Sigmoid colon (tissue), 4 donors: ENCODE results near the gene AEBP1.

Experiments used
- EP300 ChIP-seq, 4 donors: sonication (generic); formaldehyde crosslinking; IDR thresholded peaks; one replicate each; pipeline ENCODE4 v1.6.1; 2017; ENCODE audit warnings: antibody characterized with exemption in 4 of 4
- POLR2AphosphoS5 ChIP-seq, 4 donors: sonication (generic); formaldehyde crosslinking; IDR thresholded peaks; one replicate each; pipeline ENCODE4 v1.6.1; 2017; ENCODE audit warnings: antibody characterized with exemption in 4 of 4
- TF ChIP-seq, protein P1 (sequence below), 4 experiments: fragments of 450-650 bp in 3 of 4; fragments of 200-600 bp in 1 of 4; IDR thresholded peaks; one replicate each; pipeline ENCODE4 v1.5.1; 2016 to 2019; ENCODE audit warnings: antibody characterized with exemption in 4 of 4, mild to moderate bottlenecking in 3 of 4, moderate library complexity in 2 of 4

DNA sequence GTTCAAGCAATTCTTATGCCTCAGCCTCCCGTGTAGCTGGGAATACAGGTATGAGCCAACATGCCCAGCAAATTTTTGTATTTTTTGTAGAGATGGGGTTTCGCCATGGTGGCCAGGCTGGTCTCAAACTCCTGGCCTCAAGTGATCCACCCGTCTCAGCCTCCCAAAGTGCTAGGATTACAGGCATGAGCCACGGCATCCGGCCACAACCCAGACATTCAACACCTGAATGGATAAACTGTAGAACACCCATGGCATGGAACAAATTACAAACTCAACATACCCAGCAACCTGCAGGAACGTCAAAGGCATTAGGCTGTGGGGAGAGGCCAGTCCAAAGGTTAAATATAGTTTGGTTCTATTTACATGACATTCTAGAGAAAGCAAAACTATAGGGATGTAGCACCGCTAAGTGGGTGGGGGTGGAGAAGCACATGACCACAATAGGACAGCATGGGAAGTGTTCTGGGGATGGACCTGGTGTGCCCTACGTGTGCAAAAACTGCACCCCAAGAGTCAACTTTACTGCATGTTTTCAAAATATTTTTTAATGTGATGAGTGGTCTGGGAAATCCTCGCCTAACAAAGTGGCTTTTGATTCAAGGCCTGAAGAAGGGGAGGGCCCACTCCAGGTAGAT lies 32.3 kb upstream of the AEBP1 start:
- TF ChIP-seq, protein P1, sequence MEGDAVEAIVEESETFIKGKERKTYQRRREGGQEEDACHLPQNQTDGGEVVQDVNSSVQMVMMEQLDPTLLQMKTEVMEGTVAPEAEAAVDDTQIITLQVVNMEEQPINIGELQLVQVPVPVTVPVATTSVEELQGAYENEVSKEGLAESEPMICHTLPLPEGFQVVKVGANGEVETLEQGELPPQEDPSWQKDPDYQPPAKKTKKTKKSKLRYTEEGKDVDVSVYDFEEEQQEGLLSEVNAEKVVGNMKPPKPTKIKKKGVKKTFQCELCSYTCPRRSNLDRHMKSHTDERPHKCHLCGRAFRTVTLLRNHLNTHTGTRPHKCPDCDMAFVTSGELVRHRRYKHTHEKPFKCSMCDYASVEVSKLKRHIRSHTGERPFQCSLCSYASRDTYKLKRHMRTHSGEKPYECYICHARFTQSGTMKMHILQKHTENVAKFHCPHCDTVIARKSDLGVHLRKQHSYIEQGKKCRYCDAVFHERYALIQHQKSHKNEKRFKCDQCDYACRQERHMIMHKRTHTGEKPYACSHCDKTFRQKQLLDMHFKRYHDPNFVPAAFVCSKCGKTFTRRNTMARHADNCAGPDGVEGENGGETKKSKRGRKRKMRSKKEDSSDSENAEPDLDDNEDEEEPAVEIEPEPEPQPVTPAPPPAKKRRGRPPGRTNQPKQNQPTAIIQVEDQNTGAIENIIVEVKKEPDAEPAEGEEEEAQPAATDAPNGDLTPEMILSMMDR (IDR thresholded peaks at IDR 0.05) = no peak
- no peak for TF ChIP-seq POLR2AphosphoS5 (IDR thresholded peaks at IDR 0.05)
- no peak for TF ChIP-seq EP300 (IDR thresholded peaks at IDR 0.05)
